A549 (cell line): ENCODE results near the gene COL7A1. TPM values are rescaled to one million over a fixed set of nuclear protein-coding genes. Genes with fewer than 3 reads are reported as not detected.
A peak's percentile ranks its signal among the peaks of the same experiment; 100 is the strongest.

ENCODE experiments used
- ATAC-seq, 2 experiments: fragments of 200-7000 bp in 1 of 2; fragments of >200 bp in 1 of 2; cut with Nextera tagmentation in 1 of 2; cut with Tn5 transposase in 1 of 2; 3 replicates each; pipeline versions ENCODE4 v1.8.0 to v1.9.1; 2018 to 2020; ENCODE audit warnings: mild to moderate bottlenecking in 1 of 2, moderate library complexity in 1 of 2
- CTCF ChIA-PET: fragments of 300-600 bp; sonication (Branson Sonifier 250); formaldehyde crosslinking; extraction: SDS; loops from one replicate; lab custom pipeline; 2021; ENCODE audit warnings: antibody characterized with exemption, inconsistent platforms; lab: Yijun Ruan, JAX
- POLR2A ChIA-PET: fragments of 350-600 bp; formaldehyde crosslinking; extraction: SDS; loops from one replicate; lab custom pipeline; 2021; ENCODE audit warnings: antibody characterized with exemption, inconsistent platforms; lab: Yijun Ruan, JAX
- DNase-seq, 2 experiments: peaks; one replicate each; pipeline versions ENCODE4 v3.0.0 to v3.0.0-alpha.2; 2011 to 2016; ENCODE audit warnings: low read depth in 1 of 2, low spot score in 1 of 2
- FAIRE-seq: peaks from 2 replicates; lab custom pipeline; 2011; peaks lifted over from hg19 to GRCh38; lab: Jason Lieb, UNC
- H3K27ac ChIP-seq, 2 experiments: fragments of >200 bp; sonication (Bioruptor Twin); formaldehyde crosslinking; 3 replicates each; pipeline ENCODE4 v1.5.1; 2016 to 2017
- H3K4me1 ChIP-seq: fragments of >200 bp; sonication (Bioruptor Twin); formaldehyde crosslinking; 3 replicates; pipeline ENCODE4 v1.6.1; 2016
- H3K4me2 ChIP-seq: fragments of >200 bp; sonication (Bioruptor Twin); formaldehyde crosslinking; 3 replicates; pipeline ENCODE4 v1.6.1; 2016
- H3K4me3 ChIP-seq: fragments of >200 bp; sonication (Bioruptor Twin); formaldehyde crosslinking; 3 replicates; pipeline ENCODE4 v1.5.1; 2016
- H3K9me3 ChIP-seq: fragments of >200 bp; sonication (Bioruptor Twin); formaldehyde crosslinking; 3 replicates; pipeline ENCODE4 v1.6.1; 2016
- BHLHE40 ChIP-seq: IDR thresholded peaks from 2 replicates; pipeline ENCODE4 v1.6.1; 2012; ENCODE audit warnings: low read depth, low read length, inconsistent platforms
- CBX2 ChIP-seq: fragments of 200-600 bp; sonication (generic); IDR thresholded peaks from 2 replicates; pipeline ENCODE4 v1.6.1; 2016; ENCODE audit warnings: low read depth, mild to moderate bottlenecking, borderline replicate concordance
- CEBPB ChIP-seq, 2 experiments: fragments of >200 bp in 1 of 2; sonication (Bioruptor Twin) in 1 of 2; formaldehyde crosslinking in 1 of 2; IDR thresholded peaks; 2 replicates each; pipeline ENCODE4 v1.6.1; 2012 to 2016
- CHD2 ChIP-seq: fragments of 150-350 bp; IDR thresholded peaks from 2 replicates; pipeline ENCODE4 v1.6.1; 2014; ENCODE audit warnings: low read length; ENCODE audit not compliant: partially characterized antibody
- EP300 ChIP-seq, 2 experiments: fragments of >200 bp; sonication (Bioruptor Twin); formaldehyde crosslinking; IDR thresholded peaks; 2 replicates in 1 of 2; 3 replicates in 1 of 2; pipeline ENCODE4 v1.6.1; 2016 to 2017
- GATA3 ChIP-seq: IDR thresholded peaks from 2 replicates; pipeline ENCODE4 v1.6.1; 2012; ENCODE audit warnings: borderline replicate concordance
- HOXB5 ChIP-seq: fragments of 250-450 bp; sonication (Bioruptor Pico); IDR thresholded peaks from 2 replicates; pipeline ENCODE4 v1.5.0; 2020; ENCODE audit warnings: mild to moderate bottlenecking, moderate library complexity
- JUN ChIP-seq, 2 experiments: fragments of >200 bp; sonication (Bioruptor Twin); formaldehyde crosslinking; IDR thresholded peaks; 2 replicates in 1 of 2; 3 replicates in 1 of 2; pipeline ENCODE4 v1.6.1; 2016 to 2017
- MAFK ChIP-seq: fragments of 450-650 bp; IDR thresholded peaks from 2 replicates; pipeline ENCODE4 v1.6.1; 2014; ENCODE audit not compliant: partially characterized antibody
- MYC ChIP-seq: IDR thresholded peaks from 2 replicates; pipeline ENCODE4 v1.6.1; 2012; ENCODE audit warnings: mild to moderate bottlenecking, inconsistent platforms, low read length, improper control_type of control experiment, borderline replicate concordance
- NPAS2 ChIP-seq: fragments of 250-450 bp; sonication (Bioruptor Pico); IDR thresholded peaks from 2 replicates; pipeline ENCODE4 v1.8.0; 2022; ENCODE audit warnings: mild to moderate bottlenecking, moderate library complexity, borderline replicate concordance
- POLR2AphosphoS2 ChIP-seq: conservative IDR thresholded peaks from 2 replicates; pipeline ENCODE4 v1.6.1; 2012; ENCODE audit warnings: low read length, improper control_type of control experiment, inconsistent platforms
- RCOR1 ChIP-seq: fragments of 150-350 bp; IDR thresholded peaks from 2 replicates; pipeline ENCODE4 v1.6.1; 2014; ENCODE audit warnings: antibody characterized with exemption, low read length, low read depth
- SREBF2 ChIP-seq: fragments of 450-650 bp; IDR thresholded peaks from 2 replicates; pipeline ENCODE4 v1.6.1; 2014; ENCODE audit warnings: mild to moderate bottlenecking, moderate library complexity
- ZNF302 ChIP-seq: fragments of 250-450 bp; sonication (Bioruptor Pico); IDR thresholded peaks from 2 replicates; pipeline ENCODE4 v1.9.0; 2021; ENCODE audit warnings: inconsistent platforms, mild to moderate bottlenecking, moderate library complexity
- WGBS: methylation state at CpG from one replicate; pipeline ENCODE4 v1.1.6; 2017; ENCODE audit errors: missing lambda C conversion rate; 5-methylcytosine and 5-hydroxymethylcytosine counted together
- polyA plus RNA-seq, 4 experiments: library from polyadenylated mRNA; depleted of rRNA in 3 of 4; stranded (reverse); fragments of >200 nt; fragmentation: RNase III in 1 of 4; extraction: RNeasy Plus Mini Kit Qiagen cat#74134 plus additional on column Dnase treatment in 1 of 4; gene quantifications; 2 replicates in 3 of 4; 3 replicates in 1 of 4; pipeline ENCODE4 v1.2.3, GENCODE V29; 2011 to 2017
- TF ChIP-seq, protein P1 (sequence below): fragments of 450-650 bp; IDR thresholded peaks from 2 replicates; pipeline ENCODE4 v1.6.1; 2014; ENCODE audit warnings: antibody characterized with exemption
- TF ChIP-seq, protein P2 (sequence below): IDR thresholded peaks from 2 replicates; pipeline ENCODE4 v1.6.1; 2012
- TF ChIP-seq, protein P3 (sequence below): fragments of 150-350 bp; IDR thresholded peaks from 2 replicates; pipeline ENCODE4 v1.6.1; 2014; ENCODE audit warnings: low read depth, mild to moderate bottlenecking, low read length

Gene COL7A1
- polyA plus RNA-seq, 2 of the 4 experiments (the other 2 are of a cell fraction), result 36.5 to 240 TPM

DNA sequence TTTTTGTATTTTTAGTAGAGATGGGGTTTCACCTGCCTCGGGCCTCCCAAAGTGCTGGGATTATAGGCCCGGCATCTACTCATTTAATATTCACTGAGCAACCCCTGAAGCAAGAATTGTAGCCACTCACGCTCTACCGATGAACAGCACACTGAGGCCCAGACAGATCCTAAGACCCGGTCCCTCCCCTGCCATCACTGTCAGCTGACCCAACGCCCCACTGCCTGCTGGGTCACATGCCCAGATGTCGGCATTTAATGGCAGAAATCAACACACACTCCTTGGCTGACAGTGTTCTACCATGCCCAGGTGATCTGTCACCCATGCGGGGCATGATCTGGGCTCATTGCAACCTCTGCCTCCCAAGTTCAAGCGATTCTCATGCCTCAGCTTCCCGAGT is 29.6 kb upstream of the COL7A1 start:
- ATAC-seq (no peak), FAIRE-seq (no peak), DNase-seq (no peak)
- POLR2A ChIA-PET, result interaction anchor here (1.1 kb wide), 1 partner anchor 11 kb away, joined by 3 read pairs; the partner anchor contains the start of gene SLC26A6
- H3K27ac ChIP-seq, result no peak overlapping the region
- WGBS, result 91% methylated on average over 10 of the region's 10 CpGs
- TF ChIP-seq, protein P1, sequence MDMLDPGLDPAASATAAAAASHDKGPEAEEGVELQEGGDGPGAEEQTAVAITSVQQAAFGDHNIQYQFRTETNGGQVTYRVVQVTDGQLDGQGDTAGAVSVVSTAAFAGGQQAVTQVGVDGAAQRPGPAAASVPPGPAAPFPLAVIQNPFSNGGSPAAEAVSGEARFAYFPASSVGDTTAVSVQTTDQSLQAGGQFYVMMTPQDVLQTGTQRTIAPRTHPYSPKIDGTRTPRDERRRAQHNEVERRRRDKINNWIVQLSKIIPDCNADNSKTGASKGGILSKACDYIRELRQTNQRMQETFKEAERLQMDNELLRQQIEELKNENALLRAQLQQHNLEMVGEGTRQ, result no peak
- TF ChIP-seq JUN (IDR thresholded peaks at IDR 0.05) (no peak), EP300 (IDR thresholded peaks at IDR 0.05) (no peak), ZNF302 (CRISPR knock-in tag) (no peak), MAFK (no peak), SREBF2 (no peak), CEBPB (IDR thresholded peaks at IDR 0.05) (no peak), POLR2AphosphoS2 (no peak)
- H3K9me3 ChIP-seq, result no peaks in the 10 kb centered on the region
- no peak overlapping the region for H3K4me2 ChIP-seq
- H3K4me1 ChIP-seq, result no peaks in the 10 kb centered on the region
- H3K4me3 ChIP-seq, result no peak overlapping the region
- CTCF ChIA-PET, result interaction anchor here (1.0 to 1.5 kb wide), 4 partner anchors 11 to 188 kb away, joined by 3 to 4 read pairs (median 4); partner anchors contain the start of gene SLC26A6

DNA sequence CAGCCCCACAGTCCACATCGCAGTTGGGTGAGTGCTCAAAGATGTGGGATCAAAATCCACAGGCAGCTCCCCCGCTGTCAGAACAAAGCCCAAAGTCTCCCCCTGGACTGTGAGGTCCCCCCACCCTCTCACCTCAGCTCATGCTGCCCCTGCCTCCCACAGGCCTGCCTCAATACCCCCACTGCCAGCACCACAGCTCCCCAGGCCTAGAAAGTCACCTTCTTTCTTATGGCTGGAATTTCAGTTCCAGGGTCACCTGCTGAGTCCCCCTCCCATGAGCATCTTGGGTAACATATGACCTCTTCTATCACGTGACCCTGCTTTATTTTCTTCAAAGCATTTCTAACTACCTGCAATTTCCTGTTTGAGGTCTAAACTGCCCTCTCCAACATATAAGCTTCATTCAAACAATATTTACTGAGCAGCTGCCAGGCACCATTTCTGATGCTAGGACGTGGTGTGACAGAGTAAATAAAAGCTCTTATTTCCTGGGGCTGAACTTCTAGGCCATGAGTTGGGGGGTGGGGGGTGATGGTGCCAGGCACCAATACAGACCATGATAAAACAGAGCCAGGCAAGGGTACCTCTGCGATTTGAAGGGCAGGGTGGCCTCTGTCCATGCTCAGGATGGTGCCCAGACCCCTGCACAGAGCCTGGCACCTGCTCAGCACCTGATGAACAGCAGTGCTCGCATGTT is 28.9 kb upstream of the COL7A1 start:
- no peaks in the 10 kb centered on the region for H3K4me1 ChIP-seq
- TF ChIP-seq, protein P1, result peak; percentile 8; the same call in 1 of the 2 replicates
- TF ChIP-seq BHLHE40, result no peak
- TF ChIP-seq, all 56 proteins: peak for 1
- DNase-seq, result no peak
- Histone ChIP-seq H3K4me2 (no peak overlapping the region), H3K27ac (no peak overlapping the region), H3K9me3 (no peaks in the 10 kb centered on the region), H3K4me3 (no peak overlapping the region)
- POLR2A ChIA-PET, result interaction anchor here (0.7 kb wide), 1 partner anchor 12 kb away, joined by 6 read pairs; no protein-coding TSS in a partner anchor
- 74% methylated on average over 6 of the region's 6 CpGs for WGBS
- no peak for ATAC-seq
- CTCF ChIA-PET, result interaction anchor here (0.7 to 1.5 kb wide), 4 partner anchors 11 to 187 kb away, joined by 3 to 4 read pairs (median 4); partner anchors contain the start of gene SLC26A6
- no peak for FAIRE-seq

DNA sequence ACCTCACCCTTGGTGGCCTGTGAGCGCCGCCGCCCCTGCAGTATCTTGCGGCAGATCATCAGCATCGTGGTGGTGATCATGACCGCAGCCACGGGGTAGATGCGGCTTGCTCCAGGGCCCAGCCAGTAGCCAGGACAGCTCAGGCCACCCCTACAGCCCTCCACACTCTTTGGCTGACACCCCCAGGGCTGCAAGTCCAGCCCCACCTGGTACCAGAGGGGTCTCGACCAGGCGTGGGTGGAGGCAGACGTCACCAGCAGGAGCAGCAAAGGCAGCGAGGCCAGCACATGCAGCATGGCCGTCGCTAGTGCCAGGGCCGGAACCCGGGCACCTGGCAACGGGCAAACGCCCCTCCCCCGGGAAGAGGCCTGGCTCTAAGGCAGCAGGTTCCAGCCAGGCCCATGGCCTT is 26.3 kb upstream of the COL7A1 start, which contains the start of gene TMEM89:
TMEM89 (minus strand) TSS at position 309 of the 409 bp plus-strand sequence; CDS start at position 296, 13 bp downstream.
- ATAC-seq (no peak), FAIRE-seq (no peak), DNase-seq (no peak)
- 93% methylated on average over 8 of the region's 19 CpGs for WGBS
- TF ChIP-seq, protein P1, result no peak
- TF ChIP-seq MYC (no peak), NPAS2 (no peak), EP300 (IDR thresholded peaks at IDR 0.05) (no peak), CHD2 (no peak), HOXB5 (no peak), CBX2 (no peak), ZNF302 (CRISPR knock-in tag) (no peak), RCOR1 (no peak), GATA3 (no peak)
- TF ChIP-seq, protein P2, sequence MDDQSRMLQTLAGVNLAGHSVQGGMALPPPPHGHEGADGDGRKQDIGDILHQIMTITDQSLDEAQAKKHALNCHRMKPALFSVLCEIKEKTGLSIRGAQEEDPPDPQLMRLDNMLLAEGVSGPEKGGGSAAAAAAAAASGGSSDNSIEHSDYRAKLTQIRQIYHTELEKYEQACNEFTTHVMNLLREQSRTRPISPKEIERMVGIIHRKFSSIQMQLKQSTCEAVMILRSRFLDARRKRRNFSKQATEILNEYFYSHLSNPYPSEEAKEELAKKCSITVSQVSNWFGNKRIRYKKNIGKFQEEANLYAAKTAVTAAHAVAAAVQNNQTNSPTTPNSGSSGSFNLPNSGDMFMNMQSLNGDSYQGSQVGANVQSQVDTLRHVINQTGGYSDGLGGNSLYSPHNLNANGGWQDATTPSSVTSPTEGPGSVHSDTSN, result no peak
- TF ChIP-seq, protein P3, sequence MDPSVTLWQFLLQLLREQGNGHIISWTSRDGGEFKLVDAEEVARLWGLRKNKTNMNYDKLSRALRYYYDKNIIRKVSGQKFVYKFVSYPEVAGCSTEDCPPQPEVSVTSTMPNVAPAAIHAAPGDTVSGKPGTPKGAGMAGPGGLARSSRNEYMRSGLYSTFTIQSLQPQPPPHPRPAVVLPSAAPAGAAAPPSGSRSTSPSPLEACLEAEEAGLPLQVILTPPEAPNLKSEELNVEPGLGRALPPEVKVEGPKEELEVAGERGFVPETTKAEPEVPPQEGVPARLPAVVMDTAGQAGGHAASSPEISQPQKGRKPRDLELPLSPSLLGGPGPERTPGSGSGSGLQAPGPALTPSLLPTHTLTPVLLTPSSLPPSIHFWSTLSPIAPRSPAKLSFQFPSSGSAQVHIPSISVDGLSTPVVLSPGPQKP, result no peak
- Histone ChIP-seq H3K9me3 (peaks cover 15% of the 10 kb centered on the region), H3K27ac (no peak within 1 kb of the TSS), H3K4me3 (no peak within 1 kb of the TSS), H3K4me2 (no peak within 1 kb of the TSS), H3K4me1 (no peaks in the 10 kb centered on the region)
- CTCF ChIA-PET, result interaction anchor here (0.9 to 3.7 kb wide), 2 partner anchors 10 to 13 kb away, joined by 6 to 17 read pairs; partner anchors contain the start of gene SLC26A6
- POLR2A ChIA-PET, result no interaction called here
